SK-N-SH (cell line): ENCODE measurements around the gene QRICH2. TPM values are rescaled to one million over a fixed set of nuclear protein-coding genes. Genes with fewer than 3 reads are reported as not detected.

ENCODE experiments used
- CTCF ChIA-PET: fragments of 300-600, 350-600 bp; formaldehyde crosslinking; extraction: SDS; loops from one replicate; lab custom pipeline; 2021; lab: Yijun Ruan, JAX
- POLR2A ChIA-PET: fragments of 350-600 bp; sonication (Branson Sonifier 250); formaldehyde crosslinking; extraction: SDS; loops from one replicate; lab custom pipeline; 2020; ENCODE audit warnings: antibody characterized with exemption, inconsistent platforms; lab: Yijun Ruan, JAX
- DNase-seq: peaks from one replicate; pipeline ENCODE4 v3.0.0; 2012
- H2AFZ ChIP-seq: fragments of 200-600 bp; sonication (generic); 2 replicates; pipeline ENCODE4 v1.8.1; 2016; ENCODE audit warnings: antibody characterized with exemption, mild to moderate bottlenecking, low read depth
- H3F3A ChIP-seq: fragments of 200-600 bp; sonication (generic); replicated peaks from 2 replicates; pipeline ENCODE3; 2016; ENCODE audit warnings: antibody characterized with exemption, mild to moderate bottlenecking; ENCODE audit not compliant: insufficient read depth
- H3K27ac ChIP-seq, 2 experiments: fragments of 200-500 bp in 1 of 2; fragments of 200-600 bp in 1 of 2; sonication (Bioruptor generic) in 1 of 2; sonication (generic), shearing (Covaris generic) in 1 of 2; 2 replicates each; pipeline versions ENCODE4 v1.5.1 to v1.6.1; 2014 to 2016; ENCODE audit warnings: low read depth in 2 of 2, inconsistent platforms in 1 of 2, low read length in 1 of 2, mild to moderate bottlenecking in 1 of 2, mixed read lengths in 1 of 2
- H3K27me3 ChIP-seq: fragments of 200-600 bp; sonication (generic), shearing (Covaris generic); 2 replicates; pipeline ENCODE4 v1.6.1; 2016; ENCODE audit warnings: mixed run types; ENCODE audit not compliant: insufficient read depth
- H3K36me3 ChIP-seq, 2 experiments: fragments of 200-500 bp in 1 of 2; fragments of 200-600 bp in 1 of 2; sonication (Bioruptor generic) in 1 of 2; sonication (generic) in 1 of 2; replicated peaks in 1 of 2; 2 replicates each; pipeline versions ENCODE3 to v1.5.1; 2014 to 2016; ENCODE audit warnings: low read length in 1 of 2, mild to moderate bottlenecking in 1 of 2; ENCODE audit not compliant: insufficient read depth in 2 of 2, control insufficient read depth in 1 of 2
- H3K4me1 ChIP-seq, 2 experiments: fragments of 200-500 bp in 1 of 2; fragments of 200-600 bp in 1 of 2; sonication (Bioruptor generic) in 1 of 2; sonication (generic), shearing (Covaris generic) in 1 of 2; 2 replicates each; pipeline versions ENCODE4 v1.5.1 to v1.6.1; 2014 to 2016; ENCODE audit warnings: low read depth in 1 of 2, low read length in 1 of 2, mixed run types in 1 of 2; ENCODE audit not compliant: insufficient read depth in 2 of 2, control insufficient read depth in 1 of 2
- H3K4me2 ChIP-seq: fragments of 200-600 bp; sonication (generic), shearing (Covaris generic); 2 replicates; pipeline ENCODE4 v1.6.1; 2017; ENCODE audit warnings: mixed run types
- H3K4me3 ChIP-seq, 2 experiments: fragments of 200-500 bp in 1 of 2; fragments of 200-600 bp in 1 of 2; sonication (Bioruptor generic) in 1 of 2; sonication (generic), shearing (Covaris generic) in 1 of 2; 2 replicates each; pipeline versions ENCODE4 v1.5.1 to v1.8.1; 2014 to 2016; ENCODE audit warnings: low read depth in 2 of 2, inconsistent platforms in 1 of 2, low read length in 1 of 2, mild to moderate bottlenecking in 1 of 2, mixed read lengths in 1 of 2, moderate library complexity in 1 of 2
- H3K79me2 ChIP-seq: fragments of 200-600 bp; sonication (generic); 2 replicates; pipeline ENCODE4 v1.8.1; 2017; ENCODE audit warnings: mild to moderate bottlenecking; ENCODE audit not compliant: insufficient read depth
- H3K9ac ChIP-seq: fragments of 200-600 bp; sonication (generic); 2 replicates; pipeline ENCODE4 v1.6.1; 2017; ENCODE audit warnings: mixed run types
- H3K9me2 ChIP-seq: fragments of 200-600 bp; sonication (generic); 2 replicates; pipeline ENCODE4 v1.6.1; 2017; ENCODE audit warnings: mixed run types
- H3K9me3 ChIP-seq: fragments of 200-600 bp; sonication (generic); 2 replicates; pipeline ENCODE4 v1.6.1; 2017; ENCODE audit warnings: mixed run types, mild to moderate bottlenecking, moderate library complexity
- H4K20me1 ChIP-seq: fragments of 200-600 bp; sonication (generic); 2 replicates; pipeline ENCODE4 v1.6.1; 2017; ENCODE audit warnings: mild to moderate bottlenecking, mixed run types; ENCODE audit not compliant: insufficient read depth
- CHD2 ChIP-seq: fragments of 150-350 bp; IDR thresholded peaks from 2 replicates; pipeline ENCODE4 v1.6.1; 2018; ENCODE audit warnings: low read length; ENCODE audit not compliant: partially characterized antibody
- GATA2 ChIP-seq: sonication (generic); formaldehyde crosslinking; IDR thresholded peaks from 2 replicates; pipeline ENCODE4 v1.5.0; 2020; ENCODE audit warnings: mild to moderate bottlenecking, missing genetic modification reagents
- IRF3 ChIP-seq: fragments of 150-350 bp; IDR thresholded peaks from 2 replicates; pipeline ENCODE4 v1.6.1; 2016; ENCODE audit warnings: mild to moderate bottlenecking, low read depth, low read length
- MEF2A ChIP-seq: IDR thresholded peaks from 2 replicates; pipeline ENCODE4 v1.4.0; 2012; ENCODE audit warnings: low read depth, borderline replicate concordance
- NFIC ChIP-seq: IDR thresholded peaks from 2 replicates; pipeline ENCODE4 v1.4.0; 2012; ENCODE audit warnings: borderline replicate concordance
- NRF1 ChIP-seq: IDR thresholded peaks from 2 replicates; pipeline ENCODE4 v1.6.1; 2012; ENCODE audit warnings: low read depth, mild to moderate bottlenecking, low read length
- RAD21 ChIP-seq: IDR thresholded peaks from 2 replicates; pipeline ENCODE4 v1.6.1; 2012; ENCODE audit warnings: mild to moderate bottlenecking, low read length
- REST ChIP-seq: IDR thresholded peaks from 2 replicates; pipeline ENCODE4 v1.6.1; 2012; ENCODE audit warnings: mild to moderate bottlenecking, low read depth, low read length, moderate library complexity
- RFX5 ChIP-seq: IDR thresholded peaks from 2 replicates; pipeline ENCODE4 v1.6.1; 2012; ENCODE audit warnings: mild to moderate bottlenecking, improper control_type of control experiment, low read length
- SIN3A ChIP-seq: IDR thresholded peaks from 2 replicates; pipeline ENCODE4 v1.6.1; 2012; ENCODE audit warnings: low read depth, mild to moderate bottlenecking, low read length, moderate library complexity, borderline replicate concordance
- SMC3 ChIP-seq: IDR thresholded peaks from 2 replicates; pipeline ENCODE4 v1.6.1; 2012; ENCODE audit warnings: low read depth, low read length, improper control_type of control experiment
- TAF1 ChIP-seq: IDR thresholded peaks from 2 replicates; pipeline ENCODE4 v1.6.1; 2012; ENCODE audit warnings: low read depth, mild to moderate bottlenecking, low read length, moderate library complexity, borderline replicate concordance
- YY1 ChIP-seq: IDR thresholded peaks from 2 replicates; pipeline ENCODE4 v1.4.0; 2012; ENCODE audit warnings: low read depth, mild to moderate bottlenecking
- WGBS: methylation state at CpG from one replicate; pipeline ENCODE4 v1.1.6; 2017; ENCODE audit warnings: low lambda C conversion rate; 5-methylcytosine and 5-hydroxymethylcytosine counted together
- polyA plus RNA-seq, 3 experiments: library from polyadenylated mRNA; depleted of rRNA; stranded (reverse); fragments of >200 nt; gene quantifications; 2 replicates each; pipeline ENCODE4 v1.2.3, GENCODE V29; 2012

QRICH2 gene
- polyA plus RNA-seq, 1 of the 3 experiments (the other 2 are of a cell fraction) = 6.2 TPM

- TF ChIP-seq TAF1 (peak; percentile 97), GATA2 (CRISPR knock-in tag) (no peak), NRF1 (peak; percentile 93), SMC3 (no peak), YY1 (peak; percentile 100), IRF3 (no peak), RFX5 (no peak), CHD2 (peak; percentile 18), MEF2A (0 out of 2 replicates have a peak, but pooled peaks have one; percentile 21), NFIC (peak; percentile 22; the same call in 1 of the 2 replicates), RAD21 (no peak), REST (no peak; the same call in 1 of the 2 replicates)
Measured at GRCh38 chr17:76353599-76354316, 45.7 kb upstream of the QRICH2 start, which contains the start of gene PRPSAP1 (continued).

GRCh38 chr17:76353004-76353598 is 45.0 kb upstream of the QRICH2 start:
- TF ChIP-seq SIN3A (0 out of 2 replicates have a peak, but pooled peaks have one; percentile 32), GATA2 (CRISPR knock-in tag) (no peak)
- DNase-seq = peak; percentile 89
- H3K27me3 ChIP-seq = no peaks in the 10 kb centered on the region

More at GRCh38 chr17:76353004-76353598, 45.0 kb upstream of the QRICH2 start:
- ChIA-PET CTCF (interaction anchor here (0.7 to 8.3 kb wide), 19 partner anchors 9 to 232 kb away, joined by 3 to 128 read pairs (median 4); partner anchors contain the start of gene SPHK1), POLR2A (interaction anchor here (0.6 to 4.9 kb wide), 13 partner anchors 9 to 476 kb away, joined by 3 to 39 read pairs (median 5); partner anchors contain the start of gene SPHK1)
- Histone ChIP-seq H2AFZ (peak overlapping the region; percentile 99), H3K4me2 (peak overlapping the region; percentile 75), H4K20me1 (no peaks in the 10 kb centered on the region), H3K9me2 (no peaks in the 10 kb centered on the region), H3K9ac (peak overlapping the region; percentile 76), H3K4me3 (peak overlapping the region; percentile 65 to 87), H3K4me1 (peaks cover 7 to 10% of the 10 kb centered on the region in 2 experiments; a peak in 2 of 4 replicates), H3K27ac (peak overlapping the region; percentile 83 to 90), H3K79me2 (peaks cover 50% of the 10 kb centered on the region), H3K9me3 (no peaks in the 10 kb centered on the region), H3F3A (peaks cover 19% of the 10 kb centered on the region), H3K36me3 (peaks cover 0 to 15% of the 10 kb centered on the region in 2 experiments)
- 3% methylated on average over 40 of the region's 51 CpGs for WGBS
